HG02943 (cell line): ENCODE results near the gene CARM1.

Experiments
- ATAC-seq: cut with Tn5 transposase; IDR thresholded peaks from one replicate; pipeline ENCODE4 v1.9.1; 2021; ENCODE audit warnings: mild to moderate bottlenecking, low read depth, moderate library complexity; ENCODE audit not compliant: unreplicated experiment

The CARM1 gene

DNA sequence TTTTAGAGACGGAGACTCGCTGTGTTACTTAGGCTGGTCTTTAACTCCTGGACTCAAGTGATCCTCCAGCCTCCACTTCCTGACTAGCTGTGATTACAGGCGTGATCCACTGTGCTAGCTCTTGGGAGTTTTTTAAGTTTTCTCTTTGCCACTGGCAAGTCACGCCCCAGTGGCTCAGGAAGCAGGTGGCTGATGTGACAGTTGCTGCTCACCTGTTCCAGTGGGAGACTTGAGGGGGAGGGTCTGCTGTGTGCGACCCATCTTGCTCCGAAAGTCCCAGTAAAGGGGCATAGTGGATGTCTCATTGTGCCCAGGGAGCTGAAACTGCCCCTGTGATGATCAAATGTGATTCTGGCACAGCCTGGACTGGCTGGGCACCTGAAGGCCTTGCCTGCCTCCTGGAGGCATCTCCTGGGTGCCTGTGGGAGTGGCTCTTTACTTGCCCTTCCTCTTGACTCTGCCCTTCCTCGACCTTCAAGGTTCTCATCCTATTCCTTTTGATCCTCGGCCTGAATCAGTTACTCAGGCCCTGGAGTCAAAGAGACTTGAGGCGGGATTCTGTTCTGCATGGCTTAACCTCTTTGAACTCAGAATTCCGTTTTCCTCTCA lies 97.3 kb downstream of the CARM1 start:
- no peak for ATAC-seq

DNA sequence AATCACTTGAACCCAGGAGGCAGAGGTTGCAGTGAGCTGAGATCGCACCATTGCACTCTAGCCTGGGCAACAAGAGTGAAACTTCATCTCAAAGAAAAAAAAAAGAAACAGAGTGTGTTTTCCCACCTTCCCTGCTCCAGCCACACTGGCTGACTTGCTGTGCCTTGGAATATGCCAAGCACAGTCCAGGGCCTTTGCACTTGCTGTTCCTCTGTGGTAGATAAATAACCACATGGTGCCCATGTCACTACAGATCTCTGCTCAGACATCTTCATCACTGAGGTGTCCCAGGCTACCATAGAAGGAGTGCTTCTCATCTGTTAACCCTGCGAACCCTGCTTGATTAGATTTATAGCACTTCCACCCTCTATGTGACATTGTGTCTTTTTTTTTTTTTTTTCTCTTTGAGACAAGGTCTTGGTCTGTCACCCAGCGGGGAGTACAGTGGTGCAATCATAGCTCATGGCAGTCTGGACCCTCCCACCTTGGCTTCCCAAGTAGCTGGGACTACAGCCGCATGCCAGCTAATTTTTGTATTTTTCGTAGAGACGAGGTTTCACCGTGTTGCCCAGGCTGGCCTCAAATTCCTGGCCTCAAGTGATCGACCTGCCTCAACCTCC lies 99.9 kb downstream of the CARM1 start:
- no peak for ATAC-seq
